ENCODE data around the gene ATP8B3. TPM values are rescaled to one million over a fixed set of nuclear protein-coding genes. Genes with fewer than 3 reads are reported as not detected.

ATP8B3 gene
- total RNA-seq, 1 experiment from 2014 or later, result 9.6 TPM

DNA sequence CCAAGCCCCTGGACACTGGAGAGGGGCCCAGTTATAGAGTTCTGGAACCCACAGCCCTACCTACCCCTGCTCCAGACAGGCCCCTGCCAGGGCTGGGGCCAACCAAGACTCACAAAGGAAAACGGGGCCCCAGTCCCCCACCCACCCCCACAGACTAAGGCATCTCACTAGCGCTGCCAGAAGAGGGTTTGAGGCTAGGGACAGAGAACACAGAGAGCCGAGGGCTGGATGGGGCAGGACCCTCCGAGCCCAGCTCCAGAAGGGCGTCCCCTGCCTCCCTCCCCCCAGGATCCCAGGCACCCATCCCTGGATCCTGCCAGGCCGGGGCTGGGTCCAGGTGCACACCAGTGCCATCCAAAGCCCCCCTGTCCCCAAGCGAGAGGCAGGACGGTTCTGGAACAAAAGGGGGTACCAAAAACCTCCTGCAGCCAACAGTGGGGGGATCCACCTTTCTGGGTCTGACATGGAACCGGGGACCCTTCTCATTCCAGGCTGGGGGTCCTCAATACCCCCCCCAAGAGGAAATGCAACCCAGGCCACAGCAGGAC, 40.6 kb upstream of the ATP8B3 start:
- no peak overlapping the region for H3K4me3 Mint-ChIP-seq
- Histone ChIP-seq H3K4me2 (ENCODE audit: insufficient read depth, insufficient read length, low read length) (no peak overlapping the region), H2BK15ac (ENCODE audit: low read depth, low read length) (no peak overlapping the region), H2BK20ac (ENCODE audit: low read depth, low read length, poor library complexity, severe bottlenecking) (no peak overlapping the region), H4K20me1 (ENCODE audit: control insufficient read depth, insufficient read depth, insufficient read length) (peaks cover 1% of the 10 kb centered on the region), H3K23me2 (ENCODE audit: insufficient read length, low read depth, low read length, poor library complexity, severe bottlenecking) (peaks cover 8% of the 10 kb centered on the region), H3K79me1 (ENCODE audit: insufficient read depth, low read depth, low read length, poor library complexity, severe bottlenecking) (peaks cover 8% of the 10 kb centered on the region), H2BK12ac (ENCODE audit: insufficient read length, low read depth, low read length) (no peak overlapping the region), H2BK120ac (ENCODE audit: low read depth, low read length, poor library complexity, severe bottlenecking) (no peak overlapping the region), H3K9me3 (ENCODE audit: control insufficient read depth, low read depth, low read length) (no peaks in the 10 kb centered on the region), H3K9ac (ENCODE audit: extremely low read depth, insufficient read length, low read length) (no peak overlapping the region), H3K14ac (ENCODE audit: insufficient read depth, low read length) (no peak overlapping the region), H3K27ac (ENCODE audit: insufficient read length, low read depth, low read length) (no peak overlapping the region), H2AFZ (ENCODE audit: low read length) (no peak overlapping the region), H3K56ac (ENCODE audit: insufficient read length, low read depth, low read length) (no peak overlapping the region), H2AK5ac (ENCODE audit: insufficient read length, low read length) (no peak overlapping the region), H4K5ac (ENCODE audit: insufficient read length, low read depth, low read length) (no peak overlapping the region), H2BK5ac (ENCODE audit: insufficient read length, low read length) (no peak overlapping the region), H3K4me1 (ENCODE audit: insufficient read depth, low read length) (peaks cover 5% of the 10 kb centered on the region; the same call in 1 of the 2 replicates), H4K8ac (replicated peaks; ENCODE audit: insufficient read length, low read depth, low read length) (no peak overlapping the region), H3K18ac (ENCODE audit: insufficient read length, low read depth, low read length) (no peak overlapping the region), H4K91ac (ENCODE audit: insufficient read length, low read depth, low read length) (no peak overlapping the region), H3K4ac (ENCODE audit: low read depth, low read length) (no peak overlapping the region), H3K23ac (ENCODE audit: insufficient read length, low read depth, low read length) (no peak overlapping the region), H3T11ph (ENCODE audit: low read length) (no peak overlapping the region), H3K27me3 (ENCODE audit: insufficient read depth, low read length) (no peaks in the 10 kb centered on the region), H3K79me2 (ENCODE audit: insufficient read depth, low read length) (peaks cover 3% of the 10 kb centered on the region; the same call in 1 of the 2 replicates)
- no peak for DNase-seq
- no peak overlapping the region for H3K27ac Mint-ChIP-seq
- peaks cover 15 to 41% of the 10 kb centered on the region in 2 experiments for H3K4me1 Mint-ChIP-seq
- no peak for TF ChIP-seq CTCF (conservative IDR thresholded peaks at IDR 0.05)
- no CpG with 5 or more reads among the region's 9 CpGs for WGBS (ENCODE audit: extremely low coverage, insufficient read length, low lambda C conversion rate)
- H3K27me3 Mint-ChIP-seq (ENCODE audit: low read depth), result no peaks in the 10 kb centered on the region
- peaks cover 0 to 10% (median 0%) of the 10 kb centered on the region in 3 experiments; a peak in 2 of 7 replicates for H3K36me3 Mint-ChIP-seq (ENCODE audit: insufficient read depth in 1 of 3, low read depth in 3 of 3)
- H3K9me3 Mint-ChIP-seq, result no peaks in the 10 kb centered on the region

Data from H9 (cell line).